GM21367 (cell line): ENCODE results near the gene RBM47.
"Not testable (repeated sequence)": the region's sequence is repeated elsewhere in the genome, so short reads cannot be mapped to it uniquely, and the experiment has no call there.

Experiments used
- ATAC-seq: cut with Tn5 transposase; IDR thresholded peaks from one replicate; pipeline ENCODE4 v1.9.1; 2021; ENCODE audit not compliant: unreplicated experiment

RBM47 gene

GRCh38 chr4:40418430-40419230 lies 211.0 kb downstream of the RBM47 start:
- no peak for ATAC-seq

GRCh38 chr4:40417941-40418340 lies 211.7 kb downstream of the RBM47 start:
- no peak for ATAC-seq

- no peak for ATAC-seq
Measured at GRCh38 chr4:40414673-40415072, 215.0 kb downstream of the RBM47 start.

GRCh38 chr4:40412866-40413795 lies 216.5 kb downstream of the RBM47 start:
- ATAC-seq: no peak

- ATAC-seq: no peak
Measured at GRCh38 chr4:40412388-40412787, 217.3 kb downstream of the RBM47 start.

GRCh38 chr4:40409835-40410234 lies 219.8 kb downstream of the RBM47 start:
- no peak for ATAC-seq

DNA sequence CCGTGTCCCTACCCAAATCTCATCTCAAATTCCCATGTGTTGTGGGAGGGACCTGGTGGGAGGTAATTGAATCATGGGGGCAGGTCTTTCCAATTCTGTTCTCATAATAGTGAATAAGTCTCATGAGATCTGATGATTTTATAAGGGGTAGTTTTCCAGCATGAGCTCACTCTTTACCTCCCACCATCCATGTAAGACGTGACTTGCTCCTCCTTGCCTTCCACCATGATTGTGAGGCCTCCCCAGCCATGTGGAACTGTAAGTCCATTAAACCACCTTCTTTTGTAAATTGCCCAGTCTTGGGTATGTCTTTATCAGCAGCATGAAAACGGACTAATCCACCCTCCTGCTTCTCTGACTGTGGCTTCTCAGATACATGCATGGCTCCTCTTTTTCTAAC lies 222.2 kb downstream of the RBM47 start:
- ATAC-seq: not testable (repeated sequence)

DNA sequence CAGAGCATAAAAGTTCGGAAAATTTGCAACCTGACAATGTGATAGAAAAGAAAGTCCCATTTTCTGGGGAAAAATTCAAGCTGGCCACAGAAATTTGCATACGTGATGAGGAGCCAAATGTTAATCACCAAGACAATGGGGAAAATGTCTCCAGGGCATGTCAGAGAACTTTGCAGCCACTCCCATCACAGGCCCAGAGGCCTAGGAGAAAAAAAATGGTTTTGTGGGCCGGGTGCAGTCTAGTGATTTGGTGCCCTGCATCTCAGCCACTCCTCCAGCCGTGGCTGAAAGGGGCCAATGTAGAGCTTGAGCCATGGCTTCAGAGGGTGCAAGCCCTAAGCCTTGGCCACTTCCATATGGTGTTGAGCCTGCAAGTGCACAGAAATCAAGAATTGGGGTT lies 223.3 kb downstream of the RBM47 start:
- ATAC-seq: no peak

DNA sequence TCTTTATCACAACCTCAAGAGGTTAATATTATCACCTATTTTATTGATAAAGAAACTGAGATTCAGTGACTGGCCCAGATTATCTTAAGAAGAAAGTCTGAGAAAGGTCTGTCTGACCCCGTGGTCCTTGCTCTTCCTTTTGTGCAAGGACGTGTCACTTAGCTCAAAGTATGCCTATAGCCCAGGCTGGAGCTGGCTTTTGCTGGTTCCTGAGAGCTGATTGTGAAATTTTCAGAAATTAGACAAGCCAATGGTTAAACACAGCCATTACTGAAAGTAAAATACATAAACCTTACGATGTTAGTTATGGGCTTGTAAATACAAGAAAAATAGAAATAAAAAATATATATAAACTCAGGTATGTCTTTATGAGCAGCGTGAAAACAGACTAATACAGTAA lies 224.5 kb downstream of the RBM47 start:
- ATAC-seq: no peak

DNA sequence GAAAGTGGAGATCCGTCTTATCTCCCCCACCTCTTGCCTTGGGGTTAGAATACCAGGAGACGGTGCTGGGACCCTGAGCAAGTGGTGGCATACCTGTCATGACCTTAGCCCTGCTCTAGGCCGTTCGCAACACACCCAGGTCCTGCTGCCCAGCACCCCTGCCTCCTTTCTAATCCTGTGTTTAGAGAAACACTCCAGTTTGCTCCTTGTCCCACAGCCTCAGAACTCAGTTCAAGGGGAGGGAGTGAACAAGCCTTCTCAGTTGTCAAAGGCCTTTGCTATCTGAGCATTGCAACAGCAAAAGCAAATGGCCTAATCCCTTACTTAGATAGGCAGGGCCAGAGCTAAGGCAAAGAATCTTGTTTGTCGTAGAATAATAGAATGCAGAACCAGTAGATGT lies 226.6 kb downstream of the RBM47 start:
- ATAC-seq: no peak

GRCh38 chr4:40402556-40402955 lies 227.1 kb downstream of the RBM47 start:
- ATAC-seq: no peak

DNA sequence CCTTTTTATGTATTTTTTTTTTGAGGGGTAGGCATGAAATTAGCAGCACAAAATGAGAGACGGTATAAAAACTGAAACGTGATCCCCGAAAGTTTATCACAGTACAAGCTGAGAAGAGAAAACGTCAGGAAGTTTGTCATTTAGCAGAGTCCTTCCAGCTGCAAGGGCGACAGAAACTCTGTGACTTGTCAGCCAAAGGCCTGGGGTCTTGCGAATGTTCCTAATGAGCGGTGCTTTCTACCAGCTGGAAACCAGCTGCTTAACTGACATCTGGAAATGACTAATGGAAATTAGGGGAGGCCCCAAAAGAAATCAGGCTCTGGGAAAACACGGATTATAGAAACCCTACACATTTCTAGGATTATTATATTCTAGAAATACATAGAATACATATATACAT lies 228.0 kb downstream of the RBM47 start:
- no peak for ATAC-seq

GRCh38 chr4:40401096-40401495 lies 228.6 kb downstream of the RBM47 start:
- ATAC-seq: no peak

- ATAC-seq: no peak
Measured at GRCh38 chr4:40399578-40399977, 230.1 kb downstream of the RBM47 start.

- no peak for ATAC-seq
Measured at GRCh38 chr4:40395908-40396793, 233.5 kb downstream of the RBM47 start.

DNA sequence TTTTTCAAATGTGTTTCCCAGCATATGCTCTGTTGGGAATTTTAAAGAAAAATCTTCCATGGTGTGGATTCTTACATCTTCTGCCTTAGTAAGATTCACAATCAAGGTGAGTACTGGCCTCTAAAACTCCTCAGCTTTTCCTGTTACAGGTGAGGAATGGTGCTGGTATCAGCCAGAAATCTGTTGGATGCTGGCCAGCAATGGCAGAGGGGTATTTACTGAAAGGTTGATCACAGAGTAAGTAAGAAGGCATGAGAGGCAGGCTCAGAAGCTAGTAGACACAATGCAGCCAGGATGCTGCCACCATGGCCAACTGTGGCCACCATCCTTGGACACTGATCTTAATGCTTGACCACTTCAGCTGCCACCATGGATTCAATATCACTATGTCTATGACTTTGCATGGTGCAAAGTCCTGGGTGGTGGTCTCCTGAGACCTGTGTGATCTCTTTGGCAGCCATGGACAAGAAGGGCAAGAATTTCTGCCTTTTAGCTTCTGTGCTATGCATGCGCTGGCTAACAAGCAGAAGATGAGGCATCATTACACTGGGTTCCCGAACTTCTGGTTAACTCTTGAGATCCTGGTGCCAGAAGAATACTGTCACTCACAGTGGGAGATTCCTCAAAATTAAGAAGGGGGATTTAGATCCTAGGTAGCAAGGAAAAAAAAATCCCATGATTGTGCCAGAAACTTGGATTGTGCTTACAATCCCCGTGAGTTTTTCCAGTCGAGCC lies 234.3 kb downstream of the RBM47 start:
- ATAC-seq: no peak

DNA sequence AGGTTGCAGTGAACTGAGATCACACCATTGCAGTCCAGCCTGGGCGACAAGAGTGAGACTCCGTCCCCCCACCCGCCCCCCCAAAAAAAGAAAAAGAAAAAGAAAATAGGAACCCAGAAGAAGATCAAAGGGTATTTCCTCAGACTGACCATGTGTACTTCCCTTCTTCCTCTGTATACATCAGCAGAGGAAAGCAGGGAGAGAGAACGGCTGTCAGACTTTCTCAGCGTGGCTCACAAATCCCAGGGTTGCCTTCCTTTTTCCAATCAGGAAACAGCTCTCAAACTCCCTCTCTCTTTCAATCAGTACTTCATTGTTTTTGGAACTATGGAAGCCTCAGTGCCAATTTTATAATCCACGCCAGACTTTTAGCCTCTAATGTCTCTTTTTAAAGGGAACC lies 235.4 kb downstream of the RBM47 start:
- no peak for ATAC-seq

DNA sequence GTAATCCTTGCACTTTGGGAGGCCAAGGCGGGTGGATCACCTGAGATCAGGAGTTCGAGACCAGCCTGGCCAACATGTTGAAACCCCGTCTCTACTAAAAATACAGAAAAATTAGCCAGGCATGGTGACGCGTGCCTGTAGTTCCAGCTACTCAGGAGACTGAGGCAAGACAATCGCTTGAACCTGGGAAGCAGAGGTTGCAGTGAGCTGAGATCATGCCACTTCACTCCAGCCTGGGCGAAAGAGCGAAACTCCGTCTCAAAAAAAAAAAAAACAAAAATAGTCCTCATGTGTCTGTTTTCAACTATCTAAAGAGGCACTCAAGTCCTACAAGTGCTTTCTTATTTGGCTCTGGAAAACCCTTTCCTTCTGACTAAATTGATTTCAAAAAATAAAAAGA lies 237.4 kb downstream of the RBM47 start:
- ATAC-seq: not testable (repeated sequence)

GRCh38 chr4:40389986-40390385 lies 239.7 kb downstream of the RBM47 start:
- ATAC-seq: no peak

- ATAC-seq: no peak
Measured at GRCh38 chr4:40388239-40388638, 241.4 kb downstream of the RBM47 start.
